EL (cell line): Measurements from ENCODE around the gene TMCC1.
A peak's percentile ranks its signal among the peaks of the same experiment; 100 is the strongest.

Experiments used
- DNase-seq: peaks from one replicate; pipeline ENCODE4 v3.0.0-alpha.2; 2016

Gene TMCC1

GRCh38 chr3:129834580-129834979, 58.9 kb downstream of the TMCC1 start:
- no peak for DNase-seq

- peak; percentile 18 for DNase-seq
Observed at GRCh38 chr3:129831942-129832341, 61.6 kb downstream of the TMCC1 start.

- no peak for DNase-seq
Observed at GRCh38 chr3:129831503-129831902, 62.0 kb downstream of the TMCC1 start.

- peak; percentile 90 for DNase-seq
Observed at GRCh38 chr3:129829640-129830039, 63.9 kb downstream of the TMCC1 start.

GRCh38 chr3:129827765-129828164, 65.7 kb downstream of the TMCC1 start:
- DNase-seq, result no peak

- DNase-seq, result peak; percentile 46
Observed at GRCh38 chr3:129824926-129825541, 68.5 kb downstream of the TMCC1 start.

GRCh38 chr3:129822679-129823078, 70.8 kb downstream of the TMCC1 start:
- DNase-seq, result no peak

GRCh38 chr3:129822241-129822640, 71.3 kb downstream of the TMCC1 start:
- DNase-seq, result no peak

- DNase-seq, result no peak
Observed at GRCh38 chr3:129820587-129820986, 72.9 kb downstream of the TMCC1 start.

GRCh38 chr3:129812589-129812988, 80.9 kb downstream of the TMCC1 start:
- DNase-seq, result no peak

GRCh38 chr3:129809297-129809696, 84.2 kb downstream of the TMCC1 start:
- DNase-seq, result no peak

GRCh38 chr3:129796146-129796545, 97.4 kb downstream of the TMCC1 start:
- DNase-seq, result no peak

GRCh38 chr3:129795186-129796010, 98.1 kb downstream of the TMCC1 start:
- peak; percentile 25 for DNase-seq

- peak; percentile 16 for DNase-seq
Observed at GRCh38 chr3:129794311-129795185, 99.0 kb downstream of the TMCC1 start.

GRCh38 chr3:129793942-129794310, 99.6 kb downstream of the TMCC1 start:
- no peak for DNase-seq

- no peak for DNase-seq
Observed at GRCh38 chr3:129793319-129793718, 100.2 kb downstream of the TMCC1 start.

- DNase-seq, result peak; percentile 13
Observed at GRCh38 chr3:129783470-129783869, 110.0 kb downstream of the TMCC1 start.

GRCh38 chr3:129778871-129779270, 114.6 kb downstream of the TMCC1 start:
- no peak for DNase-seq

GRCh38 chr3:129777806-129778205, 115.7 kb downstream of the TMCC1 start:
- peak; percentile 21 for DNase-seq

- no peak for DNase-seq
Observed at GRCh38 chr3:129775870-129776269, 117.6 kb downstream of the TMCC1 start.

- DNase-seq, result no peak
Observed at GRCh38 chr3:129773691-129774663, 119.5 kb downstream of the TMCC1 start.

GRCh38 chr3:129770604-129771003, 122.9 kb downstream of the TMCC1 start:
- no peak for DNase-seq
